HEK293 (cell line): ENCODE results near the gene CD8A.

Source experiments
- BCL11A ChIP-seq: fragments of 450-650 bp; formaldehyde crosslinking; IDR thresholded peaks from 2 replicates; pipeline ENCODE4 v1.5.1; 2016; ENCODE audit warnings: low read depth, missing biosample characterization, missing genetic modification characterization
- GLI4 ChIP-seq: fragments of 450-650 bp; formaldehyde crosslinking; IDR thresholded peaks from 2 replicates; pipeline ENCODE4 v1.5.1; 2016; ENCODE audit warnings: missing biosample characterization, missing genetic modification characterization
- GLIS2 ChIP-seq: fragments of 450-650 bp; formaldehyde crosslinking; IDR thresholded peaks from 2 replicates; pipeline ENCODE4 v1.5.1; 2016; ENCODE audit warnings: missing biosample characterization, missing genetic modification characterization
- MZF1 ChIP-seq: fragments of 450-650 bp; formaldehyde crosslinking; IDR thresholded peaks from 2 replicates; pipeline ENCODE4 v1.5.1; 2017; ENCODE audit warnings: missing biosample characterization, missing genetic modification characterization, borderline replicate concordance
- PRDM1 ChIP-seq: fragments of 450-650 bp; formaldehyde crosslinking; IDR thresholded peaks from 2 replicates; pipeline ENCODE4; 2016; ENCODE audit warnings: missing biosample characterization, missing genetic modification characterization
- ZBTB21 ChIP-seq: fragments of 450-650 bp; formaldehyde crosslinking; IDR thresholded peaks from 2 replicates; pipeline ENCODE4 v1.5.1; 2017; ENCODE audit warnings: missing biosample characterization, missing genetic modification characterization
- ZBTB8A ChIP-seq: fragments of 450-650 bp; formaldehyde crosslinking; IDR thresholded peaks from 2 replicates; pipeline ENCODE4 v1.5.1; 2016; ENCODE audit warnings: missing biosample characterization, missing genetic modification characterization
- ZFP37 ChIP-seq: fragments of 450-650 bp; formaldehyde crosslinking; IDR thresholded peaks from 2 replicates; pipeline ENCODE4 v1.5.1; 2016; ENCODE audit warnings: missing biosample characterization, missing genetic modification characterization
- ZNF10 ChIP-seq: fragments of 450-650 bp; formaldehyde crosslinking; IDR thresholded peaks from 2 replicates; pipeline ENCODE4 v1.5.1; 2017; ENCODE audit warnings: missing biosample characterization, missing genetic modification characterization
- ZNF138 ChIP-seq: fragments of 450-650 bp; formaldehyde crosslinking; IDR thresholded peaks from 2 replicates; pipeline ENCODE4 v1.5.1; 2016; ENCODE audit warnings: missing biosample characterization, missing genetic modification characterization, borderline replicate concordance
- ZNF214 ChIP-seq: fragments of 450-650 bp; formaldehyde crosslinking; IDR thresholded peaks from 2 replicates; pipeline ENCODE4 v1.5.1; 2017; ENCODE audit warnings: missing biosample characterization, mild to moderate bottlenecking, missing genetic modification characterization, borderline replicate concordance
- ZNF24 ChIP-seq: fragments of 450-650 bp; formaldehyde crosslinking; IDR thresholded peaks from 2 replicates; pipeline ENCODE4 v1.5.1; 2016; ENCODE audit warnings: missing biosample characterization, missing genetic modification characterization
- ZNF433 ChIP-seq: fragments of 450-650 bp; formaldehyde crosslinking; IDR thresholded peaks from 2 replicates; pipeline ENCODE4 v1.5.1; 2016; ENCODE audit warnings: missing biosample characterization, missing genetic modification characterization, low read depth
- ZNF555 ChIP-seq: fragments of 450-650 bp; formaldehyde crosslinking; conservative IDR thresholded peaks from 2 replicates; pipeline ENCODE4 v1.5.1; 2017; ENCODE audit warnings: missing biosample characterization, mild to moderate bottlenecking, missing genetic modification characterization, inconsistent platforms
- ZNF561 ChIP-seq: fragments of 450-650 bp; IDR thresholded peaks from 2 replicates; pipeline ENCODE4 v1.5.1; 2018; ENCODE audit warnings: missing biosample characterization, missing genetic modification characterization, borderline replicate concordance
- ZNF585B ChIP-seq: fragments of 450-650 bp; formaldehyde crosslinking; IDR thresholded peaks from 2 replicates; pipeline ENCODE4 v1.5.1; 2016; ENCODE audit warnings: missing biosample characterization, missing genetic modification characterization
- ZNF610 ChIP-seq: fragments of 450-650 bp; formaldehyde crosslinking; IDR thresholded peaks from 2 replicates; pipeline ENCODE4 v1.5.1; 2016; ENCODE audit warnings: missing biosample characterization, missing genetic modification characterization, borderline replicate concordance
- ZNF624 ChIP-seq: fragments of 450-650 bp; formaldehyde crosslinking; IDR thresholded peaks from 2 replicates; pipeline ENCODE4 v1.5.1; 2017; ENCODE audit warnings: missing biosample characterization, missing genetic modification characterization
- ZNF629 ChIP-seq: fragments of 450-650 bp; formaldehyde crosslinking; IDR thresholded peaks from 2 replicates; pipeline ENCODE4 v1.5.1; 2017; ENCODE audit warnings: missing biosample characterization, missing genetic modification characterization
- ZNF677 ChIP-seq: fragments of 450-650 bp; IDR thresholded peaks from 2 replicates; pipeline ENCODE4 v1.5.0; 2018; ENCODE audit warnings: missing biosample characterization, mild to moderate bottlenecking, missing genetic modification characterization, moderate library complexity
- ZNF785 ChIP-seq: fragments of 450-650 bp; formaldehyde crosslinking; IDR thresholded peaks from 2 replicates; pipeline ENCODE4 v1.5.1; 2016; ENCODE audit warnings: missing biosample characterization, missing genetic modification characterization
- ZNF791 ChIP-seq: fragments of 450-650 bp; formaldehyde crosslinking; IDR thresholded peaks from 2 replicates; pipeline ENCODE4 v1.5.1; 2016; ENCODE audit warnings: missing biosample characterization, missing genetic modification characterization
- ZNF792 ChIP-seq: fragments of 450-650 bp; formaldehyde crosslinking; IDR thresholded peaks from 2 replicates; pipeline ENCODE4 v1.5.1; 2016; ENCODE audit warnings: missing biosample characterization, missing genetic modification characterization
- ZNF837 ChIP-seq: fragments of 450-650 bp; formaldehyde crosslinking; IDR thresholded peaks from 2 replicates; pipeline ENCODE4 v1.5.1; 2016; ENCODE audit warnings: missing biosample characterization, missing genetic modification characterization
- TF ChIP-seq, protein P1 (sequence below): fragments of 450-650 bp; formaldehyde crosslinking; conservative IDR thresholded peaks from 2 replicates; pipeline ENCODE4 v1.5.1; 2016; ENCODE audit warnings: low read depth, missing biosample characterization, missing genetic modification characterization
- TF ChIP-seq, protein P2 (sequence below): fragments of 450-650 bp; formaldehyde crosslinking; IDR thresholded peaks from 2 replicates; pipeline ENCODE4 v1.5.1; 2016; ENCODE audit warnings: missing biosample characterization, missing genetic modification characterization
- TF ChIP-seq, protein P3 (sequence below): fragments of 450-650 bp; formaldehyde crosslinking; IDR thresholded peaks from 2 replicates; pipeline ENCODE4 v1.5.1; 2017; ENCODE audit warnings: missing biosample characterization, missing genetic modification characterization
- TF ChIP-seq, protein P4 (sequence below): fragments of 450-650 bp; IDR thresholded peaks from 2 replicates; pipeline ENCODE4 v1.5.1; 2018; ENCODE audit warnings: missing biosample characterization, mild to moderate bottlenecking, missing genetic modification characterization
- TF ChIP-seq, protein P5 (sequence below): fragments of 450-650 bp; formaldehyde crosslinking; IDR thresholded peaks from 2 replicates; pipeline ENCODE4 v1.5.1; 2016; ENCODE audit warnings: missing biosample characterization, missing genetic modification characterization

CD8A gene

DNA sequence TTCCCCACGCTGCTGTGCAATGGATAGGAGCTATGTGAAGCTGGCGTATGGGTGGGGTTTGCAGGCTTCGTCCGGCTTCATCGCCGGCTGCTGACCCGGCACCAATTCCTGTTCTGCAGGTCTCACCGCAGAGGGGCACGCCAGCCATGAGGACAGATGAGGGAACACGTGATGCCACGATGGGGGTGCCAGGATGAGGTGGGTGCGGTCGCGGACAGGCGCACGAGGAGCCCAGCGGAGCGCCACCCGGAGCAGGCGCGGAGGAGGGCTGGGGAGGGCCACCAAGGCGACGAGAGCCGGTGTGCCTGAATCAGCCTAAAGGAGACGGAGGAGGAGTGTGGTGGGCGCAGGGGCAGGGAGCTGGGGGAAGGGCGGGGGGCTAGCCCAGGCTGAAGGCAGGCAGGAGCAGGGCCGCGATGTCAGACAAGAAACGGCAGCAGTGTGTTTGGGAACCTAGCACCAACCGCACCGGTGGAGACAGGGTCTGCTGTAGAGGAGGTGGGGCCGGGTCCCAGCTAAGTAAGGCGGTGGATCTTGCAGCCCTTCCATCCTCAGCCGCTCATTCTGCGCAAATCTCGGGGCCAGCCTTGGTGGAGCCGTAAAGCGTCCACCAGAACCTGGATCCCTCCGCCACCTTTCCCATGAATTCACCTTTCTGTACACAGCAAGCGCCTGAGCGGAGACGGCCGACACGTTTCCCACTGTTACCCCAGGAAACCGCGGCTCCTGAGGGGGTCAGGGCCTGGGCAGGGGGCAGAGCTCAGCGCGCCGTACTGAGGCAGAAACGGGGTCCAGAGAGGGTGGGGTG lies 17.0 kb upstream of the CD8A start (continued):
- TF ChIP-seq, protein P1, sequence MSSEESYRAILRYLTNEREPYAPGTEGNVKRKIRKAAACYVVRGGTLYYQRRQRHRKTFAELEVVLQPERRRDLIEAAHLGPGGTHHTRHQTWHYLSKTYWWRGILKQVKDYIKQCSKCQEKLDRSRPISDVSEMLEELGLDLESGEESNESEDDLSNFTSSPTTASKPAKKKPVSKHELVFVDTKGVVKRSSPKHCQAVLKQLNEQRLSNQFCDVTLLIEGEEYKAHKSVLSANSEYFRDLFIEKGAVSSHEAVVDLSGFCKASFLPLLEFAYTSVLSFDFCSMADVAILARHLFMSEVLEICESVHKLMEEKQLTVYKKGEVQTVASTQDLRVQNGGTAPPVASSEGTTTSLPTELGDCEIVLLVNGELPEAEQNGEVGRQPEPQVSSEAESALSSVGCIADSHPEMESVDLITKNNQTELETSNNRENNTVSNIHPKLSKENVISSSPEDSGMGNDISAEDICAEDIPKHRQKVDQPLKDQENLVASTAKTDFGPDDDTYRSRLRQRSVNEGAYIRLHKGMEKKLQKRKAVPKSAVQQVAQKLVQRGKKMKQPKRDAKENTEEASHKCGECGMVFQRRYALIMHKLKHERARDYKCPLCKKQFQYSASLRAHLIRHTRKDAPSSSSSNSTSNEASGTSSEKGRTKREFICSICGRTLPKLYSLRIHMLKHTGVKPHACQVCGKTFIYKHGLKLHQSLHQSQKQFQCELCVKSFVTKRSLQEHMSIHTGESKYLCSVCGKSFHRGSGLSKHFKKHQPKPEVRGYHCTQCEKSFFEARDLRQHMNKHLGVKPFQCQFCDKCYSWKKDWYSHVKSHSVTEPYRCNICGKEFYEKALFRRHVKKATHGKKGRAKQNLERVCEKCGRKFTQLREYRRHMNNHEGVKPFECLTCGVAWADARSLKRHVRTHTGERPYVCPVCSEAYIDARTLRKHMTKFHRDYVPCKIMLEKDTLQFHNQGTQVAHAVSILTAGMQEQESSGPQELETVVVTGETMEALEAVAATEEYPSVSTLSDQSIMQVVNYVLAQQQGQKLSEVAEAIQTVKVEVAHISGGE: peak; percentile 65
- TF ChIP-seq, protein P2, sequence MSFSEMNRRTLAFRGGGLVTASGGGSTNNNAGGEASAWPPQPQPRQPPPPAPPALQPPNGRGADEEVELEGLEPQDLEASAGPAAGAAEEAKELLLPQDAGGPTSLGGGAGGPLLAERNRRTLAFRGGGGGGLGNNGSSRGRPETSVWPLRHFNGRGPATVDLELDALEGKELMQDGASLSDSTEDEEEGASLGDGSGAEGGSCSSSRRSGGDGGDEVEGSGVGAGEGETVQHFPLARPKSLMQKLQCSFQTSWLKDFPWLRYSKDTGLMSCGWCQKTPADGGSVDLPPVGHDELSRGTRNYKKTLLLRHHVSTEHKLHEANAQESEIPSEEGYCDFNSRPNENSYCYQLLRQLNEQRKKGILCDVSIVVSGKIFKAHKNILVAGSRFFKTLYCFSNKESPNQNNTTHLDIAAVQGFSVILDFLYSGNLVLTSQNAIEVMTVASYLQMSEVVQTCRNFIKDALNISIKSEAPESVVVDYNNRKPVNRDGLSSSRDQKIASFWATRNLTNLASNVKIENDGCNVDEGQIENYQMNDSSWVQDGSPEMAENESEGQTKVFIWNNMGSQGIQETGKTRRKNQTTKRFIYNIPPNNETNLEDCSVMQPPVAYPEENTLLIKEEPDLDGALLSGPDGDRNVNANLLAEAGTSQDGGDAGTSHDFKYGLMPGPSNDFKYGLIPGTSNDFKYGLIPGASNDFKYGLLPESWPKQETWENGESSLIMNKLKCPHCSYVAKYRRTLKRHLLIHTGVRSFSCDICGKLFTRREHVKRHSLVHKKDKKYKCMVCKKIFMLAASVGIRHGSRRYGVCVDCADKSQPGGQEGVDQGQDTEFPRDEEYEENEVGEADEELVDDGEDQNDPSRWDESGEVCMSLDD (tag by site-specific recombination): peak; percentile 32; the same call in 1 of the 2 replicates
- TF ChIP-seq ZNF785 (tag by site-specific recombination) (no peak), ZNF555 (tag by site-specific recombination) (no peak), ZNF791 (tag by site-specific recombination) (no peak), ZNF433 (tag by site-specific recombination) (no peak), ZBTB8A (tag by site-specific recombination) (peak; percentile 96), ZNF561 (tag by site-specific recombination) (no peak), ZNF792 (tag by site-specific recombination) (no peak; the same call in 1 of the 2 replicates), ZNF677 (tag by site-specific recombination) (no peak), ZNF24 (tag by site-specific recombination) (no peak), ZNF837 (no peak), BCL11A (tag by site-specific recombination) (no peak), MZF1 (tag by site-specific recombination) (no peak), ZNF624 (no peak), ZNF585B (tag by site-specific recombination) (no peak), ZFP37 (no peak), ZNF629 (no peak), ZNF138 (tag by site-specific recombination) (no peak), GLI4 (tag by site-specific recombination) (no peak), ZNF610 (tag by site-specific recombination) (no peak; the same call in 1 of the 2 replicates), PRDM1 (no peak), ZBTB21 (tag by site-specific recombination) (0 out of 2 replicates have a peak, but pooled peaks have one; percentile 10), GLIS2 (tag by site-specific recombination) (peak; percentile 92), ZNF10 (no peak), ZNF214 (tag by site-specific recombination) (no peak)
- TF ChIP-seq, protein P3, sequence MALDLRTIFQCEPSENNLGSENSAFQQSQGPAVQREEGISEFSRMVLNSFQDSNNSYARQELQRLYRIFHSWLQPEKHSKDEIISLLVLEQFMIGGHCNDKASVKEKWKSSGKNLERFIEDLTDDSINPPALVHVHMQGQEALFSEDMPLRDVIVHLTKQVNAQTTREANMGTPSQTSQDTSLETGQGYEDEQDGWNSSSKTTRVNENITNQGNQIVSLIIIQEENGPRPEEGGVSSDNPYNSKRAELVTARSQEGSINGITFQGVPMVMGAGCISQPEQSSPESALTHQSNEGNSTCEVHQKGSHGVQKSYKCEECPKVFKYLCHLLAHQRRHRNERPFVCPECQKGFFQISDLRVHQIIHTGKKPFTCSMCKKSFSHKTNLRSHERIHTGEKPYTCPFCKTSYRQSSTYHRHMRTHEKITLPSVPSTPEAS (tag by site-specific recombination): no peak
- TF ChIP-seq, protein P4, sequence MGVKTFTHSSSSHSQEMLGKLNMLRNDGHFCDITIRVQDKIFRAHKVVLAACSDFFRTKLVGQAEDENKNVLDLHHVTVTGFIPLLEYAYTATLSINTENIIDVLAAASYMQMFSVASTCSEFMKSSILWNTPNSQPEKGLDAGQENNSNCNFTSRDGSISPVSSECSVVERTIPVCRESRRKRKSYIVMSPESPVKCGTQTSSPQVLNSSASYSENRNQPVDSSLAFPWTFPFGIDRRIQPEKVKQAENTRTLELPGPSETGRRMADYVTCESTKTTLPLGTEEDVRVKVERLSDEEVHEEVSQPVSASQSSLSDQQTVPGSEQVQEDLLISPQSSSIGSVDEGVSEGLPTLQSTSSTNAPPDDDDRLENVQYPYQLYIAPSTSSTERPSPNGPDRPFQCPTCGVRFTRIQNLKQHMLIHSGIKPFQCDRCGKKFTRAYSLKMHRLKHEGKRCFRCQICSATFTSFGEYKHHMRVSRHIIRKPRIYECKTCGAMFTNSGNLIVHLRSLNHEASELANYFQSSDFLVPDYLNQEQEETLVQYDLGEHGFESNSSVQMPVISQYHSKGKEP (tag by site-specific recombination): no peak
- TF ChIP-seq, protein P5, sequence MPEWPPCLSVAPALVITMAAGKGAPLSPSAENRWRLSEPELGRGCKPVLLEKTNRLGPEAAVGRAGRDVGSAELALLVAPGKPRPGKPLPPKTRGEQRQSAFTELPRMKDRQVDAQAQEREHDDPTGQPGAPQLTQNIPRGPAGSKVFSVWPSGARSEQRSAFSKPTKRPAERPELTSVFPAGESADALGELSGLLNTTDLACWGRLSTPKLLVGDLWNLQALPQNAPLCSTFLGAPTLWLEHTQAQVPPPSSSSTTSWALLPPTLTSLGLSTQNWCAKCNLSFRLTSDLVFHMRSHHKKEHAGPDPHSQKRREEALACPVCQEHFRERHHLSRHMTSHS: no peak
